ENCODE results near the gene PLD4. TPM values are rescaled to one million over a fixed set of nuclear protein-coding genes. Genes with fewer than 3 reads are reported as not detected.
A peak's percentile ranks its signal among the peaks of the same experiment; 100 is the strongest.
"Not testable (repeated sequence)": the region's sequence is repeated elsewhere in the genome, so short reads cannot be mapped to it uniquely, and the experiment has no call there.

PLD4 gene
- total RNA-seq, 4 donors from 2014 or later, result 2.4 TPM; not detected in 3

DNA sequence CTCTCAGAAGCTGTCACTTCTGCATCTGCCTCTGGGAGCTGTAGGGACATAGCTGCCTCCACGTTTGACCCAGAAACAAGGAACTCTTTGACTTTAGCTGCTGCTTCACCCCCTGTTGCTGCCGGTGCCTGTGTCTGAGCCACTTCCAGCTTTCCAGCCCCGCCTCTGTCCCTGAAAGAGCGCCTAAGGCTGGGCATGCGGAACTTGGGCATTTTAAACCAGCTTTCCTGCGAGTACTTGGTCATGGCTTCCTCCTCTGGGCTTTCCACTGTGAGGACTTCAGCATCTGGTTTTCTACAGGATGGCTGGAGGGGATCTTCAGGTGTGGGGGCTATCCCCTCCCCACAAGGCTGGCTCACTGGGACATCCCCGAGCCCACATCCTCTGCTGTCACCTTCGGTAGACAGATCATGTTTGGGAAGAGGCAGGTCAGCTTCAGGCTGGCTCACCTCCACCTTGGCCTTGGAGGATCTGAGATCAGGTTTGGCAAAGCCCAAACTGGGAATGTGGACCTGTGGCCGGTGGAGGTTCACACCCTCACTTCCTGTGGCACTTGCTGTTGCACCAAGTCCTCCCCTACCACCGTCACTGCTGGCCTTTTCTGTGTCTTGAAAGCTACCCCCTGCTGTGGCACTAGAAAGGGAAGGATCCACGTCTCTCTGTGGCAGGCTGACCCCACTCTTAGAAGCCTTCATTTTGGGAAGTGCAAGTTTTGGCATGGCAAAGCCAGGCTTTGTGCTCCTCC is 15.2 kb downstream of the PLD4 start:
- no peak overlapping the region for H3K4me3 ChIP-seq
- no peaks in the 10 kb centered on the region for H3K27me3 ChIP-seq
- WGBS, 2 donors, result 45 to 64% methylated on average over 11 of the region's 11 CpGs
- peak in 1 of 2 donors; percentile 11 for DNase-seq (ENCODE audit: low spot score in 2 of 2)
- H3K36me3 ChIP-seq, result peaks cover 0 to 40% (median 0%) of the 10 kb centered on the region in 3 donors
- no peak overlapping the region for H3K27ac ChIP-seq
- no peaks in the 10 kb centered on the region for H3K9me3 ChIP-seq
- TF ChIP-seq POLR2A (IDR thresholded peaks at IDR 0.05) (no peak), EP300 (IDR thresholded peaks at IDR 0.05) (no peak), CTCF (IDR thresholded peaks at IDR 0.05) (no peak)
- H3K4me1 ChIP-seq, result no peaks in the 10 kb centered on the region

GRCh38 chr14:104940526-104941150 is 16.0 kb downstream of the PLD4 start:
- no peaks in the 10 kb centered on the region for H3K4me1 ChIP-seq
- no peak overlapping the region for H3K4me3 ChIP-seq
- H3K9me3 ChIP-seq, result no peaks in the 10 kb centered on the region
- no peak for DNase-seq (ENCODE audit: low spot score in 2 of 2)
- no peak overlapping the region for H3K27ac ChIP-seq
- no peaks in the 10 kb centered on the region for H3K27me3 ChIP-seq
- H3K36me3 ChIP-seq, result peaks cover 0 to 48% (median 0%) of the 10 kb centered on the region in 3 donors
- whole genome bisulfite sequencing, 2 donors, result 84 to 85% methylated on average over 3 of the region's 3 CpGs
- TF ChIP-seq CTCF (IDR thresholded peaks at IDR 0.05) (no peak), EP300 (IDR thresholded peaks at IDR 0.05) (no peak), POLR2A (IDR thresholded peaks at IDR 0.05) (no peak)

GRCh38 chr14:104941508-104942365 is 17.1 kb downstream of the PLD4 start:
- Histone ChIP-seq H3K4me1 (no peaks in the 10 kb centered on the region), H3K36me3 (peaks cover 0 to 50% (median 0%) of the 10 kb centered on the region in 3 donors), H3K9me3 (no peaks in the 10 kb centered on the region), H3K27ac (no peak overlapping the region), H3K27me3 (no peaks in the 10 kb centered on the region), H3K4me3 (no peak overlapping the region)
- 93 to 94% methylated on average over 23 of the region's 26 CpGs for whole genome bisulfite sequencing, 2 donors
- DNase-seq (ENCODE audit: low spot score in 2 of 2), result peak in 1 of 2 donors; percentile 8
- no peak for TF ChIP-seq POLR2A (IDR thresholded peaks at IDR 0.05)
- TF ChIP-seq CTCF (IDR thresholded peaks at IDR 0.05), result no peak
- no peak for TF ChIP-seq EP300 (IDR thresholded peaks at IDR 0.05)

DNA sequence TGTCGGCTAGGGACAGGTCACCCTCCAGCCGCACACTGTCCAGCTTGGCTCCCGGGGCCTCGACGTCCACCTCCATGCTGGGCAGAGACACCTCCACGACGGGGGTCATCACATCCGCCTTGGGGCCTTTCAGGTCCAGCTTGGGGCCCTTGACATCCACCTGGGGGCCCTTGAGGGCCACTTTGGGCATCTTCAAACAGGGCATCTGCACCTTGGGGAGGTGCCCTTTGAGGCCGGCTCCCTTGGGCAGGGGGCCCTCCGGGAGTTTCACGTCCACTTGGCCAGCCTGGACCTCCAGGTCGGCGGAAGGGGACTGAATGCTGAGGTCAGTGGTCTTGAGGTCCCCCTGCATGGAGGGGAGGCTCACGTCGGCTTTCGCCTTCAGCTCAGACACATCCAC is 17.9 kb downstream of the PLD4 start:
- Histone ChIP-seq H3K9me3 (no peaks in the 10 kb centered on the region), H3K27ac (no peak overlapping the region), H3K4me1 (no peaks in the 10 kb centered on the region), H3K36me3 (peaks cover 0 to 55% (median 0%) of the 10 kb centered on the region in 3 donors), H3K27me3 (no peaks in the 10 kb centered on the region), H3K4me3 (no peak overlapping the region)
- peak in 1 of 2 donors; percentile 6 for DNase-seq (ENCODE audit: low spot score in 2 of 2)
- TF ChIP-seq CTCF (IDR thresholded peaks at IDR 0.05) (no peak), EP300 (IDR thresholded peaks at IDR 0.05) (no peak), POLR2A (IDR thresholded peaks at IDR 0.05) (no peak)
- WGBS, 2 donors, result 78 to 91% methylated on average over 10 to 15 of the region's 16 CpGs

DNA sequence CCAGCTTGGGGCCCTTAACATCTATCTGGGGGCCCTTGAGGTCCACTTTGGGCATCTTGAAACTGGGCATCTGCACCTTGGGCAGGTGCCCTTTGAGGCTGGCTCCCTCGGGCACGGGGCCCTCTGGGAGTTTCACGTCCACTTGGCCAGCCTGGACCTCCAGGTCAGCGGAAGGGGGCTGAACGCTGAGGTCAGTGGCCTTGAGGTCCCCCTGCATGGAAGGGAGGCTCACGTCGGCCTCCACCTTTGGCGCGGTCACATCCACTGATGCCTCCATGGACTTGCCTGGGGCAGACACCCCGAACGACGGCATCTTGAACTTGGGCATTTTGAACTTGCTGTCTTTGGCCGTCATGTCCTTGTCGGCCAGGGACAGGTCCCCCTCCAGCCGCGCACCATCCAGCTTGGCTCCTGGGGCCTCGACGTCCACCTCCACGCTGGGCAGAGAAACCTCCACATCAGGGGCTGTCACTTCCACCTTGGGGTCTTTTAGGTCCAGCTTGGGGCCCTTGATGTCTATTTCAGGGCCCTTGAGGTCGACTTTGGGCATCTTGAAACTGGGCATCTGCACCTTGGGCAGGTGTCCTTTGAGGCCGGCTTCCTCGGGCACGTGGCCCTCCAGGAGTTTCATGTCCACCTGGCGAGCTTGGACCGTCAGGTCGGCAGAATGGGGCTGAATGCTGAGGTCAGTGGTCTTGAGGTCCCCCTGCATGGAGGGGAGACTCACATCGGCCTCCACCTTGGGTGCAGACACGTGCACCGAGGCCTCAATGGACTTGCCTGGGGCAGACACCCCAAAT is 18.7 kb downstream of the PLD4 start:
- not testable (repeated sequence) for H3K4me3 ChIP-seq, H3K9me3 ChIP-seq, H3K27ac ChIP-seq, H3K4me1 ChIP-seq, H3K27me3 ChIP-seq
- 87 to 92% methylated on average over 27 to 28 of the region's 29 CpGs for WGBS, 2 donors
- peak in 1 of 2 donors; percentile 4 for DNase-seq (ENCODE audit: low spot score in 2 of 2)
- H3K36me3 ChIP-seq, result peaks cover 0 to 62% (median 0%) of the 10 kb centered on the region in 3 donors

- H3K4me1 ChIP-seq; H3K27me3 ChIP-seq; H3K4me3 ChIP-seq; H3K27ac ChIP-seq; DNase-seq (ENCODE audit: low spot score in 2 of 2); H3K9me3 ChIP-seq: not testable (repeated sequence)
- 78 to 100% methylated on average over 2 to 6 of the region's 6 CpGs for WGBS, 2 donors
- peaks cover 0 to 66% (median 0%) of the 10 kb centered on the region in 3 donors for H3K36me3 ChIP-seq
Measured at GRCh38 chr14:104944016-104944308, 19.3 kb downstream of the PLD4 start.

DNA sequence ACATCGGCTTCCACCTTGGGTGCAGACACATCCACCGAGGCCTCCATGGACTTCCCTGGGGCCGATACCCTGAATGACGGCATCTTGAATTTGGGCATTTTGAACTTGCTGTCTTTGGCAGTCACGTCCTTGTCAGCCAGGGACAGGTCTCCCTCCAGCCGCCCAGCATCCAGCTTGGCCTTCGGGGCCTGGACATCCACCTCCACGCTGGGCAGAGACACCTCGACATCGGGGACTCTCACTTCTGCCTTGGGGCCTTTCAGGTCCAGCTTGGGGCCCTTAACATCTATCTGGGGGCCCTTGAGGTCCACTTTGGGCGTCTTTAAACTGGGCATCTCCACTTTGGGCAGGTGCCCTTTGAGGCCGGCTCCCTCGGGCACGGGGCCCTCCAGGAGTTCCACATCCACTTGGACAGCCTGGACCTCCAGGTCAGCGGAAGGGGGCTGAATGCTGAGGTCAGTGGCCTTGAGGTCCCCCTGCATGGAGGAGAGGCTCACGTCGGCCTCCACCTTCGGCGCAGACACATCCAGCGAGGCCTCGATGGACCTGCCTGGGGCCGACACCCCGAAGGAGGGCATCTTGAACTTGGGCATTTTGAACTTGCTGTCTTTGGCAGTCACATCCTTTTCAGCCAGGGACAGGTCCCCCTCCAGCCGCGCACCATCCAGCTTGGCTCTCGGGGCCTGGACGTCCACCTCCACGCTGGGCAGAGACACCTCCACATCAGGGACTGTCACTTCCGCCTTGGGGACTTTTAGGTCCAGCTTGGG is 19.9 kb downstream of the PLD4 start:
- DNase-seq (ENCODE audit: low spot score in 2 of 2); H3K4me1 ChIP-seq; H3K27ac ChIP-seq; H3K9me3 ChIP-seq; H3K27me3 ChIP-seq; H3K4me3 ChIP-seq: not testable (repeated sequence)
- WGBS, 2 donors, result 83 to 91% methylated on average over 20 to 28 of the region's 29 CpGs
- H3K36me3 ChIP-seq, result peaks cover 0 to 66% (median 0%) of the 10 kb centered on the region in 3 donors
